Measurements from ENCODE around the gene OR8U1. TPM values are rescaled to one million over a fixed set of nuclear protein-coding genes. Genes with fewer than 3 reads are reported as not detected.

Gene OR8U1
- polyA plus RNA-seq, 1 donor from 2014 or later, result not detected

DNA sequence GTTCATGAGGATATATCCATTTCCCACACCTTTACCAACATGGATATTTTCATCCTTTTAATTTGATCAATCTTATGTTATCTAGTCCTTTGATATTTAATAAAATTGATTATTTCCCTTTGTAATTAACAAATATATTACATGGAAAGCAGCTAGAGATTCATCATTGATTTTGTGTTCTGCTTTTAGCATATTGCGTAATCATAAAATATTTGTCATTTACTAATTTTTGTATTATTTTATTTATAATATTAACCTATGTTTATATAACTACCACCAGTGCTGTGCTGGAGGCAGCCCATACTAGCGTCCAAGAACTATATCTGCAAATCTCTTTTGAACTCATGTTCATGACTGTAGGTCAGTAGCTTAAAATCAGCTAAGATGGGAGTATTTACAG lies 4.7 kb downstream of the OR8U1 start:
- no peaks in the 10 kb centered on the region for H3K9me3 ChIP-seq (ENCODE audit: low read length)
- no peak overlapping the region for H3K27ac ChIP-seq (ENCODE audit: low read length)
- H3K9me2 ChIP-seq (ENCODE audit: insufficient read depth, low read length), result no peaks in the 10 kb centered on the region
- H3K36me3 ChIP-seq (ENCODE audit: insufficient read depth, low read length), result no peaks in the 10 kb centered on the region
- H3K79me2 ChIP-seq (replicated peaks; ENCODE audit: insufficient read depth, low read length), result no peaks in the 10 kb centered on the region
- H4K20me1 ChIP-seq (ENCODE audit: insufficient read depth), result no peaks in the 10 kb centered on the region
- H3K4me2 ChIP-seq (ENCODE audit: low read length), result no peak overlapping the region
- TF ChIP-seq TAF1 (IDR thresholded peaks at IDR 0.05; ENCODE audit: low read depth), result no peak
- no peak for TF ChIP-seq EP300 (conservative IDR thresholded peaks at IDR 0.05; ENCODE audit: poor library complexity, severe bottlenecking)
- TF ChIP-seq MXI1 (conservative IDR thresholded peaks at IDR 0.05; ENCODE audit: poor library complexity, severe bottlenecking), result no peak
- TF ChIP-seq, protein P1, sequence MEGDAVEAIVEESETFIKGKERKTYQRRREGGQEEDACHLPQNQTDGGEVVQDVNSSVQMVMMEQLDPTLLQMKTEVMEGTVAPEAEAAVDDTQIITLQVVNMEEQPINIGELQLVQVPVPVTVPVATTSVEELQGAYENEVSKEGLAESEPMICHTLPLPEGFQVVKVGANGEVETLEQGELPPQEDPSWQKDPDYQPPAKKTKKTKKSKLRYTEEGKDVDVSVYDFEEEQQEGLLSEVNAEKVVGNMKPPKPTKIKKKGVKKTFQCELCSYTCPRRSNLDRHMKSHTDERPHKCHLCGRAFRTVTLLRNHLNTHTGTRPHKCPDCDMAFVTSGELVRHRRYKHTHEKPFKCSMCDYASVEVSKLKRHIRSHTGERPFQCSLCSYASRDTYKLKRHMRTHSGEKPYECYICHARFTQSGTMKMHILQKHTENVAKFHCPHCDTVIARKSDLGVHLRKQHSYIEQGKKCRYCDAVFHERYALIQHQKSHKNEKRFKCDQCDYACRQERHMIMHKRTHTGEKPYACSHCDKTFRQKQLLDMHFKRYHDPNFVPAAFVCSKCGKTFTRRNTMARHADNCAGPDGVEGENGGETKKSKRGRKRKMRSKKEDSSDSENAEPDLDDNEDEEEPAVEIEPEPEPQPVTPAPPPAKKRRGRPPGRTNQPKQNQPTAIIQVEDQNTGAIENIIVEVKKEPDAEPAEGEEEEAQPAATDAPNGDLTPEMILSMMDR (IDR thresholded peaks at IDR 0.05; ENCODE audit: poor library complexity, severe bottlenecking), result no peak
- TF ChIP-seq SMC3 (conservative IDR thresholded peaks at IDR 0.05; ENCODE audit: poor library complexity), result no peak
- TF ChIP-seq, protein P2, sequence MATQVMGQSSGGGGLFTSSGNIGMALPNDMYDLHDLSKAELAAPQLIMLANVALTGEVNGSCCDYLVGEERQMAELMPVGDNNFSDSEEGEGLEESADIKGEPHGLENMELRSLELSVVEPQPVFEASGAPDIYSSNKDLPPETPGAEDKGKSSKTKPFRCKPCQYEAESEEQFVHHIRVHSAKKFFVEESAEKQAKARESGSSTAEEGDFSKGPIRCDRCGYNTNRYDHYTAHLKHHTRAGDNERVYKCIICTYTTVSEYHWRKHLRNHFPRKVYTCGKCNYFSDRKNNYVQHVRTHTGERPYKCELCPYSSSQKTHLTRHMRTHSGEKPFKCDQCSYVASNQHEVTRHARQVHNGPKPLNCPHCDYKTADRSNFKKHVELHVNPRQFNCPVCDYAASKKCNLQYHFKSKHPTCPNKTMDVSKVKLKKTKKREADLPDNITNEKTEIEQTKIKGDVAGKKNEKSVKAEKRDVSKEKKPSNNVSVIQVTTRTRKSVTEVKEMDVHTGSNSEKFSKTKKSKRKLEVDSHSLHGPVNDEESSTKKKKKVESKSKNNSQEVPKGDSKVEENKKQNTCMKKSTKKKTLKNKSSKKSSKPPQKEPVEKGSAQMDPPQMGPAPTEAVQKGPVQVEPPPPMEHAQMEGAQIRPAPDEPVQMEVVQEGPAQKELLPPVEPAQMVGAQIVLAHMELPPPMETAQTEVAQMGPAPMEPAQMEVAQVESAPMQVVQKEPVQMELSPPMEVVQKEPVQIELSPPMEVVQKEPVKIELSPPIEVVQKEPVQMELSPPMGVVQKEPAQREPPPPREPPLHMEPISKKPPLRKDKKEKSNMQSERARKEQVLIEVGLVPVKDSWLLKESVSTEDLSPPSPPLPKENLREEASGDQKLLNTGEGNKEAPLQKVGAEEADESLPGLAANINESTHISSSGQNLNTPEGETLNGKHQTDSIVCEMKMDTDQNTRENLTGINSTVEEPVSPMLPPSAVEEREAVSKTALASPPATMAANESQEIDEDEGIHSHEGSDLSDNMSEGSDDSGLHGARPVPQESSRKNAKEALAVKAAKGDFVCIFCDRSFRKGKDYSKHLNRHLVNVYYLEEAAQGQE (IDR thresholded peaks at IDR 0.05; ENCODE audit: borderline replicate concordance), result no peak
- TF ChIP-seq RAD21 (conservative IDR thresholded peaks at IDR 0.05), result no peak
- no peak for TF ChIP-seq POLR2AphosphoS5 (IDR thresholded peaks at IDR 0.05)
- no peak for TF ChIP-seq EZH2 (IDR thresholded peaks at IDR 0.05; ENCODE audit: borderline replicate concordance, insufficient read depth, low read length, poor library complexity, severe bottlenecking)
- no peaks in the 10 kb centered on the region for H3F3A ChIP-seq (ENCODE audit: insufficient read depth, low read length, poor library complexity, severe bottlenecking)
- H3K4me3 ChIP-seq (ENCODE audit: low read length), result no peak overlapping the region
- no peak overlapping the region for H3K9ac ChIP-seq (ENCODE audit: low read length)
- no peaks in the 10 kb centered on the region for H3K27me3 ChIP-seq (ENCODE audit: insufficient read depth, low read depth, low read length)
- no peak overlapping the region for H2AFZ ChIP-seq (ENCODE audit: low read depth, low read length)

DNA sequence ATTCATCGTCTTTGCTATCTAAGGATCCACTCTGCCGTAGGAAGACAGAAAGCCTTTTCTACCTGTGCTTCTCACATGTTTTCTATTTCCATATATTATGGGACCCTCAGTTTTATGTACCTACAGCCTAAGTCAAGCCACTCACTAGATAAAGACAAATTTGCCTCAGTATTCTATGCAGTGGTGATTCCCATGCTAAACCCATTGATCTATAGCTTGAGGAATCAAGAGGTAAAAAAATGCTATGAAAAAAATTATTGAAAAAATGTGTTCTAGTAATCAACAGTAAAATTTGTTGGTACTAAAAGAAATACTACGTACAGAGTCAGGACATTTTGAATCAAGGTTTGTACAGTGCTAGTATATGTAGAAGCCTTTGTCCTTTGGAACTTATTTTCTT lies 19.0 kb downstream of the OR8U1 start:
- Histone ChIP-seq H3K79me2 (replicated peaks; ENCODE audit: insufficient read depth, low read length) (no peaks in the 10 kb centered on the region), H3K9me3 (ENCODE audit: low read length) (no peaks in the 10 kb centered on the region), H3K4me2 (ENCODE audit: low read length) (no peak overlapping the region), H3K9me2 (ENCODE audit: insufficient read depth, low read length) (no peaks in the 10 kb centered on the region), H3K36me3 (ENCODE audit: insufficient read depth, low read length) (no peaks in the 10 kb centered on the region), H2AFZ (ENCODE audit: low read depth, low read length) (no peak overlapping the region), H3F3A (ENCODE audit: insufficient read depth, low read length, poor library complexity, severe bottlenecking) (no peaks in the 10 kb centered on the region), H3K9ac (ENCODE audit: low read length) (no peak overlapping the region), H3K27ac (ENCODE audit: low read length) (no peak overlapping the region), H3K27me3 (ENCODE audit: insufficient read depth, low read depth, low read length) (no peaks in the 10 kb centered on the region), H3K4me3 (ENCODE audit: low read length) (no peak overlapping the region), H4K20me1 (ENCODE audit: insufficient read depth) (no peaks in the 10 kb centered on the region)
- TF ChIP-seq TAF1 (IDR thresholded peaks at IDR 0.05; ENCODE audit: low read depth), result no peak

DNA sequence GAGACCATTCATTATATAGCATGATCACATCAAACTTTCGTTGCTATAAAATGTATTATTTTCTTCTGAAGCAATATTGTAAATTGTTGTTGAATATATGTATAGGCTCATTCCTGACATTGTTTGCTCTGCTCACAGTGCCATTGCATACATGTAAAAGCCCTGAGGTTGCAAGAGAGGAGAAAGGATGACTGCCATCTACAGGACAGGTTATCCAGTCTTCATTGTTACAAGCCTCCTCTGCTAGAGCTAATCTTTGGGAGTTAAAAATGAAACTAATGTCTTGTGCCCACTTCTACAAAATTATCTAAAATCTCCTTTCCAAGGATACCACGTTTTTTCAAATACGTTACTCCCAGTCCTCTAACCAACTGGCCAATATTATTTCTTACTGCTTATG lies 20.6 kb downstream of the OR8U1 start:
- TF ChIP-seq MXI1 (conservative IDR thresholded peaks at IDR 0.05; ENCODE audit: poor library complexity, severe bottlenecking) (no peak), POLR2AphosphoS5 (IDR thresholded peaks at IDR 0.05) (no peak), RAD21 (conservative IDR thresholded peaks at IDR 0.05) (no peak)
- TF ChIP-seq, protein P2 (IDR thresholded peaks at IDR 0.05; ENCODE audit: borderline replicate concordance), result no peak
- TF ChIP-seq, protein P1 (IDR thresholded peaks at IDR 0.05; ENCODE audit: poor library complexity, severe bottlenecking), result no peak
- H3K4me3 ChIP-seq (ENCODE audit: low read length), result no peak overlapping the region

More for the DNA sequence above, 20.6 kb downstream of the OR8U1 start:
- H3K27ac ChIP-seq (ENCODE audit: low read length), result no peak overlapping the region
- H3K9me3 ChIP-seq (ENCODE audit: low read length), result no peaks in the 10 kb centered on the region
- H3K27me3 ChIP-seq (ENCODE audit: insufficient read depth, low read depth, low read length), result no peaks in the 10 kb centered on the region
- no peaks in the 10 kb centered on the region for H3K9me2 ChIP-seq (ENCODE audit: insufficient read depth, low read length)
- no peak overlapping the region for H3K9ac ChIP-seq (ENCODE audit: low read length)
- no peaks in the 10 kb centered on the region for H3K79me2 ChIP-seq (replicated peaks; ENCODE audit: insufficient read depth, low read length)
- no peaks in the 10 kb centered on the region for H3K36me3 ChIP-seq (ENCODE audit: insufficient read depth, low read length)
- no peaks in the 10 kb centered on the region for H3F3A ChIP-seq (ENCODE audit: insufficient read depth, low read length, poor library complexity, severe bottlenecking)
- H3K4me2 ChIP-seq (ENCODE audit: low read length), result no peak overlapping the region
- no peaks in the 10 kb centered on the region for H4K20me1 ChIP-seq (ENCODE audit: insufficient read depth)
- H2AFZ ChIP-seq (ENCODE audit: low read depth, low read length), result no peak overlapping the region

Data from neural cell (in vitro differentiated cells).